Mononuclear cell (primary cell): Measurements from ENCODE around the gene PAPOLB. TPM values are rescaled to one million over a fixed set of nuclear protein-coding genes. Genes with fewer than 3 reads are reported as not detected.

Experiments used
- H3K27me3 ChIP-seq: 2 replicates; pipeline ENCODE4 v1.6.0; 2011; ENCODE audit warnings: low read length, control low read depth; ENCODE audit not compliant: insufficient read depth
- H3K4me1 ChIP-seq: 2 replicates; pipeline ENCODE4 v1.5.1; 2011; ENCODE audit warnings: mild to moderate bottlenecking, low read length, control low read depth; ENCODE audit not compliant: insufficient read depth
- H3K4me3 ChIP-seq: 2 replicates; pipeline ENCODE4 v1.5.1; 2011; ENCODE audit warnings: mild to moderate bottlenecking, low read length, moderate library complexity
- H3K9me3 ChIP-seq: 2 replicates; pipeline ENCODE4 v1.5.1; 2011; ENCODE audit warnings: low read depth, mild to moderate bottlenecking, control low read depth, low read length
- total RNA-seq: library from RNA; depleted of rRNA; stranded (reverse); fragments of >200 nt; gene quantifications from one replicate; pipeline ENCODE4 v1.2.3, GENCODE V29; 2012

Gene PAPOLB
- total RNA-seq, 1 donor = not detected

DNA sequence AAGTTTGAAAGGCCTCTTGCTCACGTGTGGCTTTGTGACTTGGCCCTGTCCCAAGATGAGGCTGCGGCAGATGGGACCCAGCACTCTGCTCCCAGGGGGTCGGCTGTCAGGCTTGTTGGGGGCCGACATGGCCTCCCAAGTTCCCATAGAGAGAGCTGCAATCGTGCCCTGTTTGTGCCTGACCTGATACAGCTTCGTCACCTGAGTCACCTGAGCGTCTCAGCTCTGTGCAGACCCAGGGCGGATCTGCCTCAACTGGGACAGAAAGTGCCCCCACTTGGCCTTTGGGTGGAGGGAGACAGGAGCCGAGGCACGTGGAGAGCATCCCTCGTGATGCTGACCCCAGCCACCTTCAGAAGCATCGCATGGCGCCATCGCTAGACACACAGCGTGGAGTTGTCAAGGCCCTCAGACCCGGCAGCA is 21.7 kb downstream of the PAPOLB start:
- no peak overlapping the region for H3K4me3 ChIP-seq
- H3K4me1 ChIP-seq = no peaks in the 10 kb centered on the region
- no peaks in the 10 kb centered on the region for H3K9me3 ChIP-seq
- H3K27me3 ChIP-seq = no peaks in the 10 kb centered on the region

DNA sequence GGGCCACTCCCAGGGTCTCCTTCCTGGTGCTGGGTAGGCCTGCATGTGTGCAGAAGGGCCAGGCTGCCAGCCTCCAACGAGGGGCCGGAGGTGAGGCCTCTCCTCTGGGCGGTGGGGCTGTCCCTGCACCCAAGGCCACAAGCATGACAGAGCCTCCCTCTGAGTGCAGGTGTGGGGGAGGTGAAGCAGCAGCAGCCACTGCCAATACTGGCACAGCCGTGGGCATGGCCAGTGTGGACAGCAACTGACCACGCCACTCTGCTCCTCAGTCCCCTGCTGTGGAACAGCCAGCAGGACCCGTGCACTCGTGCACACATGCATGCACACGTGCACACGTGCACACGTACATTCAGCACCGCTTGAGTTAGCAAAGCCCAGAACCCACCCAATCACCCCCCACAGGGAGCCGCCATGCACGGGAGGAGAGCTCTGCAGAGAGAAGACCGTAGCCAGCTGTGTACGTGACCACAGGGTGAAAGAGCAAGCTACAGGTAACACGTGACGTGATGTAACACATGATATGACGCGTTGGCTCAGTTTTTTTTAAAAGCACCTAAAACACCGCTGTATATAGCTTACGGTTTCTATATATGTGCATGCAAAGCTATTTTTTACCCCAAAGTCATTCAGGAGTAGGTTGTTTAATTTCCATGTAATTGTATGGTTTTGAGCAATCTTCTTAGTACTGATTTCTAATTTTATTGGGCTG is 23.1 kb downstream of the PAPOLB start:
- no peaks in the 10 kb centered on the region for H3K4me1 ChIP-seq
- H3K27me3 ChIP-seq = no peaks in the 10 kb centered on the region
- no peaks in the 10 kb centered on the region for H3K9me3 ChIP-seq
- H3K4me3 ChIP-seq = no peak overlapping the region

- no peaks in the 10 kb centered on the region for H3K4me1 ChIP-seq
- H3K4me3 ChIP-seq = no peak overlapping the region
- H3K9me3 ChIP-seq = no peaks in the 10 kb centered on the region
- H3K27me3 ChIP-seq = no peaks in the 10 kb centered on the region
Measured at GRCh38 chr7:4837803-4838625, 23.8 kb downstream of the PAPOLB start.

GRCh38 chr7:4837041-4837802 is 24.6 kb downstream of the PAPOLB start:
- no peaks in the 10 kb centered on the region for H3K4me1 ChIP-seq
- no peaks in the 10 kb centered on the region for H3K9me3 ChIP-seq
- no peaks in the 10 kb centered on the region for H3K27me3 ChIP-seq
- H3K4me3 ChIP-seq = no peak overlapping the region

DNA sequence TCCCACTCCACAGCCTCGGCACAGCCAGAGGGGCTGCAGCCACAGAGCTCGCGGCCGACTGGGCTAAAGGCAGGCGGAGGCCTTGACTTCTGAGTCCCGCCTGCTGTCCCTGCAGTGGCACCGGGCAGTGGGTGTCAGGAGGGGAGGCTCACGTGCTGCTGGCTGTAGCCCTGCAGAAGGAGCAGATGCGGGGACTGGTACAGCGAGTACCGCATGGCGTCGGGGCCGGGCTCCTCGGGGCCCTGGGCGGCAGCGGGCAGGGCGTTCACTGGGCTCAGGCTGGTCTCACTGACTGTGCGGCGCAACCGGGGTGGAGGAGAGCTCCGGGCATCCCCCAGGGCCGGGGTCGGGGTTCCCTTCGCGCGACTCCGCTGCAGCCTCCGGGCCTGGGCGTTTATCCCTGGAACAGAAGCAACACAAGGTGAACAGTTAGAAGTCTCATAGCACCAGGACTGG is 25.6 kb downstream of the PAPOLB start:
- no peaks in the 10 kb centered on the region for H3K4me1 ChIP-seq
- H3K27me3 ChIP-seq = no peaks in the 10 kb centered on the region
- H3K4me3 ChIP-seq = no peak overlapping the region
- no peaks in the 10 kb centered on the region for H3K9me3 ChIP-seq

DNA sequence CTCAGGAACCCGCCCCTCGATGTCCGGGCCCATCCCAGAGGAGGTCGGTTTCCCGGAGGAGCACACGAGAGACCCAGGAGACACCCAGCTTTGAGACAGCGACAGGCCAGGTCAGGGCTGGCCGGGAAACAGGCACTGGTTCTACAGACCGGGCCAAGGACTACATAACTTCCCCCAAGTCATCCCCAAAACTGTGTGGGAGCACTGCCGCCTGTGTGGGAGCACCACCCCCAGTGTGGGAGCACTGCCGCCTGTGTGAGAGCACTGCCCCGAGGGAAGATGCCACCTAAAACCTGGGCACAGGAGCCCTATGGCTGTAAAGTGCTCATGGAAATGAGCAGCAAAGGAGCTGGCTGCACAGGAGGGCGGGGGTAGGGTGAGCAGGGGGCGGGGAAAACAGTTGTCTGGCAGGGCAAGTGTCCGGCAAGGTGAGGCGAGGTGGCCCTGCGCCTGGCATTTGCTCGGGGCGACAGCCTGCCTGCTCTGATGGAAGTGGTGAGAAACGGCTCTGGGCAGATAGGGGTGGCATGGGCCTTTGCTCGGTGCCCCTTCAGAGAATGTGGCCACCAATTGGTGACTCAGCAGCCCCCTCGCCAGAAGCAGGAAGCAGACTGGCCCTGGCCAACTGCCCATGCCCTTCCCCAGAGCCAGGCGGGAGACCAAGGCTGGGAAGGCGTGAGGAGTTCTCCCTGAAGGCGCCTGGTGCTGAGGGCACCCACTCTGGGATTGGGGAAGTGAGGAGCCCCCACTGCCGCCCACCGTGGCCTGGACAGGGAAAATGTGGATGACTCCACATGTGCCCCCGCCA is 26.2 kb downstream of the PAPOLB start:
- no peaks in the 10 kb centered on the region for H3K4me1 ChIP-seq
- no peak overlapping the region for H3K4me3 ChIP-seq
- no peaks in the 10 kb centered on the region for H3K27me3 ChIP-seq
- no peaks in the 10 kb centered on the region for H3K9me3 ChIP-seq

DNA sequence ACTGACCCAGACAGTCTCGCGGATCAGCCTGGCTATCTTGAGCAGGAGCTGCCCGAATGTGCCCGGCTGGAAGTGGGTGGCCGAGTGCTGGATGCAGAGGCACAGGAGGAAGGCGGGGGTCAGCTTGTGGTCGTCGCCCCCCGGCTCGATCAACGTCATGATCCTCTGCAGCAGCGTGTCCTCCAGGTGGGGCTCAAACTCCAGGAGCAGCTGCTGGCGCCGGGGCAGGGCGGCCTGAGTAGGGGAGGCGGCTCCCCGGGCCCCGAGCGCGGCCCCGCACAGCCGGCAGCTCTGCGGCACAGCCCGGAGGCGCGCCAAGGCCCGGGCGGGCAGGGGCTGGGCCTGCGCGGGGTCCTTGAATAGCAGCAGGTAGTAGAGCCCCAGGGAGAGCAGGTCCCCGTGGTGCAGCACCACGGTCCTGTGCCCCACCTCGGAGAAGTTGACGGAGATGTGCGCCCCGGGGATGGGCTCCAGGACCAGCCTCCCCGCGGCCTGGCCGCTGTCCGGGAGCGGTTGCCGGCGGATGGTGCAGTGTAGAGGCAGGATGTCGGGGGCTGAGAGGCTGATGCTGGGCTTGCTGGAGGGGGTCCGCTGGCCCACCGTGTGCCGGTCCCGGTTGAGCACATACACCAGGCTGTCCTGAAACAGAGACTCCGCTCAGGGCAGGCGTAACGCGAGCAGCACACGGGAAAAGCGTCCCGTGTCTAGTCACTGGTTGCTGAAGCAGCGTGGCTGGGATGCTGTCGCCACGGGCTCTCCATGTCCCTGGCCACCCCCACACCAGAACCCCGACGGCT is 27.0 kb downstream of the PAPOLB start:
- Histone ChIP-seq H3K4me1 (no peaks in the 10 kb centered on the region), H3K9me3 (no peaks in the 10 kb centered on the region), H3K27me3 (no peaks in the 10 kb centered on the region), H3K4me3 (no peak overlapping the region)

DNA sequence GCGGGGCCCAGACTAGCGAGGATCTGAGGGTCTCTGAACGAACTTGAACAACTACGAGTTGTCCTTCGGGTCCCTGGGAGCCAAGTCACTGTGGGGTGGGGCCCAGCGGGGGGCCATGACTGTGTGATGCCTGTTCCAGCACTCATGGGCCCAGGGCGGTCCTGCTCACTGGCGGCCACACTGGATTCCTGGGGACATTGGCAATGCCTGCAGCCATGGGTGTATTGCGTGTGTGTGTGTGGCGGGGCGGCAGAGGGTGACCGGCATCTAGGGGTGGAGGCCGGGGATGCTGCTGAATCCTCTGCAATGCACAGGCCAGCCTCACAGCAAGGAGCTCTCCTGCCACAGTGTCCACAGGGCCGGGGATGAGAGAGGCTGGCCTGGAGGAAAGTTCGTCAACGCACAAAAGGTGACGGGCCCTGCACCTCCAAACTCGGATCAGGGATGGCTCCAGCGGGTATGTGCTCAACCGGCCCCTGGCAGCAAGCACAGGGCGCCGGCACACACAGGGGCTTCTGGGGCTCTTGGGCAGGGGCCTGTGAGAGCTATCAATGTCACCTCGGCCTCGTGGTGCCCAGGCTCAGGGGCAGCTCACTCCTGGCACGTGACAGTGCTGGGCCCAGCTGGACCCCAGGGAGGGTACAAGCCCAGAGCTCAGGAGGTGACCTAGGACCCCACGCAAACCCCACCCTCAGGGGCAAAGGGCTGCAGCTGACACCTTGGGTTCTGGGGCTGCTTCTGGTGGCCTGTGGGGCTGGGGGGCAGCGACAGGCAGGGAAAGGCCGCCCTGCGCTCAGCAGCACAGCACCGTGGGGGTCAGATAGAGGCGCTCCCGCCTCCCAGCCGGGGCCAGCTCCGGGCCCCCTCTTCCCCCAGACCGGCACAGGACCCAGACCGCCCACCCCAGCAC is 27.9 kb downstream of the PAPOLB start:
- Histone ChIP-seq H3K4me1 (no peaks in the 10 kb centered on the region), H3K4me3 (no peak overlapping the region), H3K9me3 (no peaks in the 10 kb centered on the region), H3K27me3 (no peaks in the 10 kb centered on the region)

- H3K9me3 ChIP-seq = no peaks in the 10 kb centered on the region
- H3K27me3 ChIP-seq = no peaks in the 10 kb centered on the region
- no peak overlapping the region for H3K4me3 ChIP-seq
- H3K4me1 ChIP-seq = no peaks in the 10 kb centered on the region
Measured at GRCh38 chr7:4833176-4833575, 28.7 kb downstream of the PAPOLB start.

GRCh38 chr7:4832711-4833110 is 29.1 kb downstream of the PAPOLB start:
- no peaks in the 10 kb centered on the region for H3K4me1 ChIP-seq
- H3K27me3 ChIP-seq = no peaks in the 10 kb centered on the region
- H3K9me3 ChIP-seq = no peaks in the 10 kb centered on the region
- no peak overlapping the region for H3K4me3 ChIP-seq

DNA sequence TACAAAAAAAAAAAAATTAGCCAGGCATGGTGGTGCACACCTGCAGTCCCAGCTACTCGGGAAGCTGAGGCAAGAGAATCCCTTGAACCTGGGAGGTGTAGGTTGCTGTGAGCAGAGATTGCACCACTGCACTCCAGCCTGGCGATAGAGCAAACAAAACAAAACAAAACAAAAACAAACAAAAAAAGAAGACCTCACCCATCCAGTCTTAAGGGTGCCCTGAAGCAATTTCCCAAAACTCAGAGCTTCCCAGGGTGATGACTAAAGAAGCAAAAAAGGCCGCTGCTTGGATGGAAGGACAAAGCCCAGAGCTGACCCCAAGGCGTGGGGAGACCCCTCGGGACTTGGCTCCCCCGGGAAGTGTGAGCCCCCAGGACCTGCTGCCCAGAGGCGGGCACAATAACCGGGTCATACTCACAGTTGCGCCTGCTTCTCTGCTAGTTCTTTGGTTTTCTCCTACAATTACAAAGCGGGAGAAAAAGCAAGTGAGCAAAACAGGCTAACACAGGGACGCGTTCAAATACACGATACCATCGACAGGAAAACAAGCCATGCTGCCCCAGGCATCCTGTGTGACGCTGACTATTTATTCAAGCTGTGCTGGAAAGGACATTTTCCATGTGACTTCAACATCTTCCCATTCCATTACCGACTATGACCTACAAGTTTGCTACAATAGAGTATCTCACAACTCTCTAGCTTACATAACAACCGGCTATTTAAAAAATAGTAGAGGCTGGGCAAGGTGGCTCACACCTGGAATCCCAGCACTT is 29.9 kb downstream of the PAPOLB start:
- H3K4me1 ChIP-seq = no peaks in the 10 kb centered on the region
- no peak overlapping the region for H3K4me3 ChIP-seq
- no peaks in the 10 kb centered on the region for H3K27me3 ChIP-seq
- no peaks in the 10 kb centered on the region for H3K9me3 ChIP-seq

- Histone ChIP-seq H3K9me3 (no peaks in the 10 kb centered on the region), H3K4me1 (no peaks in the 10 kb centered on the region), H3K27me3 (no peaks in the 10 kb centered on the region), H3K4me3 (no peak overlapping the region)
Measured at GRCh38 chr7:4830176-4830575, 31.7 kb downstream of the PAPOLB start.
